Transverse colon (tissue), 4 donors: ENCODE data around the gene ZKSCAN8.

ENCODE experiments used
- CTCF ChIP-seq, 5 experiments: fragments of 200-600 bp in 3 of 5; fragments of 450-650 bp in 2 of 5; sonication (generic) in 3 of 5; IDR thresholded peaks; 1 replicate in 2 of 5; 2 replicates in 3 of 5; pipeline ENCODE4 v1.5.1; 2016 to 2017; ENCODE audit warnings: antibody characterized with exemption in 5 of 5, inconsistent platforms in 3 of 5, mild to moderate bottlenecking in 2 of 5, moderate library complexity in 1 of 5
- EP300 ChIP-seq: sonication (generic); formaldehyde crosslinking; IDR thresholded peaks from one replicate; pipeline ENCODE4 v1.6.1; 2017; ENCODE audit warnings: antibody characterized with exemption, low read depth
- POLR2A ChIP-seq: fragments of 450-650 bp; IDR thresholded peaks from one replicate; pipeline ENCODE4 v1.6.1; 2016; ENCODE audit warnings: antibody characterized with exemption, mild to moderate bottlenecking, moderate library complexity
- POLR2AphosphoS5 ChIP-seq, 3 donors: sonication (generic); formaldehyde crosslinking; IDR thresholded peaks; one replicate each; pipeline ENCODE4 v1.6.1; 2016; ENCODE audit warnings: antibody characterized with exemption in 3 of 3

GRCh38 chr6:28172006-28172405 is 30.3 kb downstream of the ZKSCAN8 start:
- no peak for TF ChIP-seq CTCF (IDR thresholded peaks at IDR 0.05)
- no peak for TF ChIP-seq POLR2A
- no peak for TF ChIP-seq POLR2AphosphoS5 (IDR thresholded peaks at IDR 0.05)
- no peak for TF ChIP-seq EP300
